Measurements from ENCODE around the gene MAPK10.

The MAPK10 gene

DNA sequence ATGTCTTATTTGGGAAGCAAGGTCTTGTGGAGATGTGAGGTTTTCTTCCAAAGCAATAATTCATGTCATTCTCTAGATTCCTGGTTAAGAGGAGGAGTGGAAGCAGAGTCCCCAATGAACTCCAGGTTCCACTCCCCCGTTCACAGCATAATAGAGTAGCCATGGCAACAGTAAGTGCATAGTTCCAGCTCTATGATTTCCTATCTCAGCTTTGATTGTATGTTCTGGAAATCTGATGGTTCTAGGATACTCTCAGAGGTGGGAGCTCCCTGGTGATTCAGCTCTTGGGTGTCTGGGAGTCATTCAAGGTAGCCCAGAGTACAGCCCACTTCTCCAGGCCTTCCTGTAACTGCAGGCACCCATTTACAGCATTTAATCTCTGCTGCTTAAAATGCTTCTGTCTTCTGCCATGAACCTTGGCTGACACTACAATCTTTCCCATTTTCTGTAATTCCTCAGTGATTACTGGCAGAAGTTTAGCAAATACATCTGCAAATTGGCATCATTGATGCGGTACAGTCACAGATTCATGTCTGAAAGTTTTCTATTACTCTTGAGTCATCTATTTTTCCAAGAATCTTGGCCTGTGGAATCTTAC, 242.0 kb downstream of the MAPK10 start:
- no peaks in the 10 kb centered on the region for H3K36me3 ChIP-seq (ENCODE audit: insufficient read depth, low read length)
- H3K27ac ChIP-seq = no peak overlapping the region
- H3K9me3 ChIP-seq (ENCODE audit: low read depth, low read length) = no peaks in the 10 kb centered on the region
- no peak overlapping the region for H3K9ac ChIP-seq (ENCODE audit: insufficient read length)
- TF ChIP-seq EZH2 (IDR thresholded peaks at IDR 0.05) (no peak), POLR2AphosphoS5 (IDR thresholded peaks at IDR 0.05; ENCODE audit: borderline replicate concordance, low read depth, low read length) (no peak), FOXP2 (optimal IDR thresholded peaks at IDR 0.05; ENCODE audit: control extremely low read depth, extremely low read length, insufficient read depth) (no peak)
- no peak for DNase-seq (ENCODE audit: low read depth, low spot score)
- no peak overlapping the region for H3K4me3 ChIP-seq

DNA sequence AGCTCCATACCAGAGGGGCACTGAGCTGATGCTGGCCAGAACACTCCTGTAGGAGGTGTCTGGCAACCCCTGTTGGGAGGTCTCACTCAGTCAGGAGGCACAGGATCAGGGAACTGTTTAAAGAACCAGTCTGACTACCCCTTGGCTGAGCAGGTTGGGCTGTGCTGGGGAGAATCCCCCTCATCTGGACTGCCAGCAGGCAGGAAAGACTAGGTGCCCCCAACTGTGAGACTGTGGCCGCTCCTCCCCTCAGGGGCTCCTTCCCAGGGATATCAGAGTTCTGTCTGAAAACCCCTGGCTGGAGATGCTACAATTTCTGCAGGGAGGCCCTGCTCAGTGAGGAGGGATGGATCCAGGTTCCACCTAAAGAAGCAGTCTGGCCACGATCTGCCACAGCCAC, 245.3 kb downstream of the MAPK10 start:
- DNase-seq (ENCODE audit: low read depth, low spot score) = no peak
- TF ChIP-seq FOXP2 (optimal IDR thresholded peaks at IDR 0.05; ENCODE audit: control extremely low read depth, extremely low read length, insufficient read depth) (no peak), EZH2 (IDR thresholded peaks at IDR 0.05) (no peak), POLR2AphosphoS5 (IDR thresholded peaks at IDR 0.05; ENCODE audit: borderline replicate concordance, low read depth, low read length) (no peak)
- Histone ChIP-seq H3K27ac (no peak overlapping the region), H3K9me3 (ENCODE audit: low read depth, low read length) (no peaks in the 10 kb centered on the region), H3K4me3 (no peak overlapping the region), H3K36me3 (ENCODE audit: insufficient read depth, low read length) (no peaks in the 10 kb centered on the region), H3K9ac (ENCODE audit: insufficient read length) (no peak overlapping the region)

DNA sequence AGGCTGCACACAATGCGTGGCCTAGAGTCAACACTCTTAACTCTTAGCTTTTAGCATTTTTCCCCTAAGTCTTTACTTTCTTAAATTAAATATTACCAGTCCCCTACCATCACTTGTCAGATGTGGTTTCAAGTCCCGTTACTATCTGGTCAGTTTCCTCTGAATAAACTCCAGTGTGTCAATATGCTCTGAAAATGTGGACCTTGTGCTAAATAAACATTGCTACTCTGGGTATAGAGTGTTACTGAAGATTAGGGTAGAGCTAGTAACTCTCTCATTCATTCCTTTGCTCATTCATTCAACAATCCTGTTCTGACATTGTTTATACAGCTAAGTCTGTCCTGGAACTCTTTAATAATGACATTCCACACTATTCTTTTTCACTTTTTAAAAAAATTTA, 251.0 kb downstream of the MAPK10 start:
- TF ChIP-seq EZH2 (IDR thresholded peaks at IDR 0.05) = no peak
- TF ChIP-seq FOXP2 (optimal IDR thresholded peaks at IDR 0.05; ENCODE audit: control extremely low read depth, extremely low read length, insufficient read depth) = no peak
- TF ChIP-seq POLR2AphosphoS5 (IDR thresholded peaks at IDR 0.05; ENCODE audit: borderline replicate concordance, low read depth, low read length) = no peak
- no peak overlapping the region for H3K4me3 ChIP-seq
- H3K36me3 ChIP-seq (ENCODE audit: insufficient read depth, low read length) = no peaks in the 10 kb centered on the region
- H3K27ac ChIP-seq = no peak overlapping the region
- DNase-seq (ENCODE audit: low read depth, low spot score) = no peak
- H3K9me3 ChIP-seq (ENCODE audit: low read depth, low read length) = no peaks in the 10 kb centered on the region
- no peak overlapping the region for H3K9ac ChIP-seq (ENCODE audit: insufficient read length)

DNA sequence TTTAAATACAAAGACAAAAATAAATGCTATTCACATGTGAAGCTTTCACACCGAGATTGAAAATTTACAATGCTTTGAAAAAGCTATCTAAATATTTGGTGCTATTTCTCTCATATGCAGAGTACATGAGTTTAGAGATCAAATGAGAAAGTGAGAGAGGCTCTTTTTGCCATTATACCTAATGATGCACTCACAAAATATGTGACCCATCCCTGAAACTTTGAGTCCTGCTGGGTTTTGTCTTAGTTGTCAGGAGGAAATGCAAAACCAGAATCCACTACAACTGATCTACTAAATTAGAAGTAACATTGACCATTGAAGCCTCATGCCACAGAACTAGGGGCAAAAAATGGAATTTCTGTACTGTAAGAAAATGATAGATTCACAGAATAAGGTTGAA, 251.7 kb downstream of the MAPK10 start:
- H3K4me3 ChIP-seq = no peak overlapping the region
- TF ChIP-seq POLR2AphosphoS5 (IDR thresholded peaks at IDR 0.05; ENCODE audit: borderline replicate concordance, low read depth, low read length) (no peak), EZH2 (IDR thresholded peaks at IDR 0.05) (no peak)
- H3K36me3 ChIP-seq (ENCODE audit: insufficient read depth, low read length) = no peaks in the 10 kb centered on the region
- no peak overlapping the region for H3K9ac ChIP-seq (ENCODE audit: insufficient read length)
- H3K27ac ChIP-seq = no peak overlapping the region
- DNase-seq (ENCODE audit: low read depth, low spot score) = no peak
- no peaks in the 10 kb centered on the region for H3K9me3 ChIP-seq (ENCODE audit: low read depth, low read length)

DNA sequence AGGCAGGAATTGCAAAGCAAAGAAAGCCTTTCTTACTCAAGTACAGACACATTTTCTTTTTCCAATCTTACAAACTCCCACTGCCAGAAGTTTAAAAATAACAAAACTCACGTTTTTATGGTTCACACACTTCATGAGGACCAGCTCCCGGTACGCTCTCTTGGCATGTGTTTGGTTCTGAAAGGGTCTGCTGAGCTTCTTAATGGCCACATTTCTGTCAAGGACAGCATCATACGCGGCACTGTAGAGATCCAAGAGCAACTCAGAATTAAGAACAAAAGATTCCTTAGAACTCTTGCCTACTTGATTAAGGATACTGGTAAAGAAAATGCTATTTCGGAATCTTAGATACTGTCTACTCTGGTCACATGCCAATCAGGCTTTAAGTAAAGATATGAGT, 252.7 kb downstream of the MAPK10 start:
- no peak overlapping the region for H3K9ac ChIP-seq (ENCODE audit: insufficient read length)
- DNase-seq (ENCODE audit: low read depth, low spot score) = no peak
- H3K27ac ChIP-seq = no peak overlapping the region
- no peaks in the 10 kb centered on the region for H3K36me3 ChIP-seq (ENCODE audit: insufficient read depth, low read length)
- no peaks in the 10 kb centered on the region for H3K9me3 ChIP-seq (ENCODE audit: low read depth, low read length)
- H3K4me3 ChIP-seq = no peak overlapping the region
- TF ChIP-seq EZH2 (IDR thresholded peaks at IDR 0.05) (no peak), POLR2AphosphoS5 (IDR thresholded peaks at IDR 0.05; ENCODE audit: borderline replicate concordance, low read depth, low read length) (no peak), FOXP2 (optimal IDR thresholded peaks at IDR 0.05; ENCODE audit: control extremely low read depth, extremely low read length, insufficient read depth) (no peak)

DNA sequence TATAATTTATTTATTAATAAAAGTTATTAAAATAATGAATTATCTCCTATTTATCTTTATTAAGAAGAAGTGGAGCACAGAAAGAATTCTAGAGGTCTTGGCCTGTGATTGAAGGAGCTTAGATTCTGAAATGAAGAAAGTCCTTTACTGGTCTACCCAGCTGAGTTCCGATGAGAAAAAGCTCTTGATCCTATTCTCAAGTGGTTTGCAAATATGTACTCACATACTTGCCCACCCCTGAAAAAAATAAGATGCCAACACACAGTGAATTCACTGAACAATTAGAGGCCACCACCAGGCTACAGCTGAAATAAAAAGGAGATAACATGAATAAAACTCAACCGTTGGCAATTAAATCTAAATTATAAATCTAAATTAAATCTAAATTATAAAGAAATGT, 253.4 kb downstream of the MAPK10 start:
- Histone ChIP-seq H3K36me3 (ENCODE audit: insufficient read depth, low read length) (no peaks in the 10 kb centered on the region), H3K4me3 (no peak overlapping the region), H3K9me3 (ENCODE audit: low read depth, low read length) (no peaks in the 10 kb centered on the region), H3K9ac (ENCODE audit: insufficient read length) (no peak overlapping the region), H3K27ac (no peak overlapping the region)
- TF ChIP-seq EZH2 (IDR thresholded peaks at IDR 0.05) = no peak
- no peak for TF ChIP-seq POLR2AphosphoS5 (IDR thresholded peaks at IDR 0.05; ENCODE audit: borderline replicate concordance, low read depth, low read length)
- no peak for TF ChIP-seq FOXP2 (optimal IDR thresholded peaks at IDR 0.05; ENCODE audit: control extremely low read depth, extremely low read length, insufficient read depth)
- DNase-seq (ENCODE audit: low read depth, low spot score) = no peak

DNA sequence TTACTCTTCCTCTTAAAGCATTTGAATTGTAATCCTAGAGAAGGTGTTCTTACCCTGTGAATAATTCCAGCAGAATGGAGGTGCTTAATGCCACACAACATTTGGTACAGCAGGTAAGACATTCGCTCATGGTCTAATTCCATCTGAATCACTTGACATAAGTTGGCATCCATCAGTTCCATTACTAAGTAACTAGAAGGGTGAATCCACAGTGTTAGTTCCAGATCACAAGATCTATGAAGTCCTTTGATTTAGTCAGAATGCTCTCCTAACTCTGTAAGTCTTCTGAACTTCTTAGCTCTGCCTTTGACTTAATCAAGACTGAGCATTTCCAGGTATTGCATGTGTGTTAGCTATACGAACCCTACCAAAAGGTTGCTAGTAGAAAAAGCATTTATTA, 258.0 kb downstream of the MAPK10 start:
- no peak overlapping the region for H3K9ac ChIP-seq (ENCODE audit: insufficient read length)
- H3K4me3 ChIP-seq = no peak overlapping the region
- no peak for DNase-seq (ENCODE audit: low read depth, low spot score)
- H3K9me3 ChIP-seq (ENCODE audit: low read depth, low read length) = no peaks in the 10 kb centered on the region
- H3K36me3 ChIP-seq (ENCODE audit: insufficient read depth, low read length) = no peaks in the 10 kb centered on the region
- no peak overlapping the region for H3K27ac ChIP-seq
- TF ChIP-seq FOXP2 (optimal IDR thresholded peaks at IDR 0.05; ENCODE audit: control extremely low read depth, extremely low read length, insufficient read depth) (no peak), POLR2AphosphoS5 (IDR thresholded peaks at IDR 0.05; ENCODE audit: borderline replicate concordance, low read depth, low read length) (no peak), EZH2 (IDR thresholded peaks at IDR 0.05) (no peak)

DNA sequence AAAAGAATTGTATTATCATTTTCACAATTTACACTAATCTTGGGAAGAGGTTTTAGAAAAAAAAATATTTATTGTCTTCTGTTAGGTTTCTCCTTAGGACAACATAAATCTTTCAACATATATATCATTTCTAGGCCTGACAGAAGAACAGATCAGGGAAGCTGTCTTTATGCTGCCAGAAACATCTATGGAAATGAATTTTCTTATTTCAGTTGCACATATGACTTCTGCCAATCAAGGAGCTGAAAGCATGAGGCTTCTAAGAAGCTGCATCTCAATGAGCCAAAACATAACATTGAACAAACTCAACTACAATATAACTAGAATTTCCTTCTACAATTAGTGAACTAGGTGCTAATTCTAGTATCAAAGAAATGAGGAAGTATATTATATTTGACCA, 258.4 kb downstream of the MAPK10 start:
- no peak for DNase-seq (ENCODE audit: low read depth, low spot score)
- TF ChIP-seq EZH2 (IDR thresholded peaks at IDR 0.05) (no peak), POLR2AphosphoS5 (IDR thresholded peaks at IDR 0.05; ENCODE audit: borderline replicate concordance, low read depth, low read length) (no peak)
- Histone ChIP-seq H3K4me3 (no peak overlapping the region), H3K36me3 (ENCODE audit: insufficient read depth, low read length) (no peaks in the 10 kb centered on the region), H3K9ac (ENCODE audit: insufficient read length) (no peak overlapping the region), H3K27ac (no peak overlapping the region), H3K9me3 (ENCODE audit: low read depth, low read length) (no peaks in the 10 kb centered on the region)

DNA sequence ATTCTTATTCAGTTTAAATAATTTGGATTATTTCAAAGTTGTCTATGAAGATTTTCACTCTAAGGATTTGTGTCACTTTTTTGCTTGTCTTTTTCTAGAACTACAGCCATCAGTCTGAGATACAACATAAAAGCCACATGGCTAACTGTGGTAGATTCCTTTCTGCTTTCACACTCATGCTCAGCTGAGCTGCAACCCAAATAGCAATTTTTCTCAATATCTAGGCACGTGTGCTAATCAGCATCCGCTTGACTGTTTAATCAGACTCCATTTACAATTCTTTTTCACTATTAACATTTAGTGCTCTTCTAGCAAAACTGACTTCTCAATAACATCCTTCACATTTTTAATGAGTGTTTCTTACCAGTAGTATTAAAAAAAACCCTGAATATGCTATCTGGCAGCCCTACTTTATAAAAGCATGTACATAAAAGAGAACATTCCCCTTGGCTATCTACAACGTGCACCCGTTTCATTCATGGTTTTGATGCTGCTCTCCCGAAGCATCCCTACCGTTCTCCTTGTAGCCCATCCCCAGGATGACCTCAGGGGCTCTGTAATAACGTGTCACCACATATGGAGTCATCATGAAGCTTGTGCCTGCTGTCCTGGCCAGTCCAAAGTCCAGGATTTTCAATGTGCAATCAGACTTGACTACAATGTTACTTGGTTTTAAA, 259.2 kb downstream of the MAPK10 start:
- DNase-seq (ENCODE audit: low read depth, low spot score) = no peak
- Histone ChIP-seq H3K9me3 (ENCODE audit: low read depth, low read length) (no peaks in the 10 kb centered on the region), H3K27ac (no peak overlapping the region), H3K4me3 (no peak overlapping the region), H3K9ac (ENCODE audit: insufficient read length) (no peak overlapping the region), H3K36me3 (ENCODE audit: insufficient read depth, low read length) (no peaks in the 10 kb centered on the region)
- TF ChIP-seq FOXP2 (optimal IDR thresholded peaks at IDR 0.05; ENCODE audit: control extremely low read depth, extremely low read length, insufficient read depth) (no peak), EZH2 (IDR thresholded peaks at IDR 0.05) (no peak), POLR2AphosphoS5 (IDR thresholded peaks at IDR 0.05; ENCODE audit: borderline replicate concordance, low read depth, low read length) (no peak)

Measured in SK-N-MC (cell line).